ENCODE results near the gene TMEM181. TPM values are rescaled to one million over a fixed set of nuclear protein-coding genes. Genes with fewer than 3 reads are reported as not detected.

The TMEM181 gene, protein sequence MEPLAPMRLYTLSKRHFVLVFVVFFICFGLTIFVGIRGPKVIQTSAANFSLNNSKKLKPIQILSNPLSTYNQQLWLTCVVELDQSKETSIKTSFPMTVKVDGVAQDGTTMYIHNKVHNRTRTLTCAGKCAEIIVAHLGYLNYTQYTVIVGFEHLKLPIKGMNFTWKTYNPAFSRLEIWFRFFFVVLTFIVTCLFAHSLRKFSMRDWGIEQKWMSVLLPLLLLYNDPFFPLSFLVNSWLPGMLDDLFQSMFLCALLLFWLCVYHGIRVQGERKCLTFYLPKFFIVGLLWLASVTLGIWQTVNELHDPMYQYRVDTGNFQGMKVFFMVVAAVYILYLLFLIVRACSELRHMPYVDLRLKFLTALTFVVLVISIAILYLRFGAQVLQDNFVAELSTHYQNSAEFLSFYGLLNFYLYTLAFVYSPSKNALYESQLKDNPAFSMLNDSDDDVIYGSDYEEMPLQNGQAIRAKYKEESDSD
- total RNA-seq (18.5 and 21.0 TPM in 2 replicates), polyA plus RNA-seq (17.9 and 25.0 TPM in 2 replicates)

- H3K27ac ChIP-seq = peak within 1 kb of the TSS; percentile 92
- no peaks in the 10 kb centered on the region for H3K27me3 ChIP-seq
- peak; percentile 90 to 93 for DNase-seq (ENCODE audit: low read depth in 1 of 2, low spot score in 1 of 2)
- no peaks in the 10 kb centered on the region for H3K36me3 ChIP-seq
- no peaks in the 10 kb centered on the region for H3K9me3 ChIP-seq (ENCODE audit: low read depth)
- H3K4me1 ChIP-seq (ENCODE audit: low read depth) = peaks cover 22% of the 10 kb centered on the region
- peak within 1 kb of the TSS; percentile 98 for H3K4me3 ChIP-seq
- no peak for TF ChIP-seq CTCF (IDR thresholded peaks at IDR 0.05; ENCODE audit: low read depth, low read length)
These were observed at the start of gene TMEM181 for GRCh38 chr6:158559895-158560835. TSS of gene TMEM181 (plus strand) at chr6:158560091. CDS start at chr6:158560225, 134 bp downstream.

- H3K36me3 ChIP-seq = no peaks in the 10 kb centered on the region
- H3K27me3 ChIP-seq = no peaks in the 10 kb centered on the region
- peak overlapping the region; percentile 48 for H3K27ac ChIP-seq
- no peak overlapping the region for H3K4me3 ChIP-seq
- no peak for DNase-seq (ENCODE audit: low read depth in 1 of 2, low spot score in 1 of 2)
- no peaks in the 10 kb centered on the region for H3K4me1 ChIP-seq (ENCODE audit: low read depth)
- no peak for TF ChIP-seq CTCF (IDR thresholded peaks at IDR 0.05; ENCODE audit: low read depth, low read length)
- H3K9me3 ChIP-seq (ENCODE audit: low read depth) = no peaks in the 10 kb centered on the region
These were observed 47.1 kb upstream of the TMEM181 start for GRCh38 chr6:158512809-158513208.

DNA sequence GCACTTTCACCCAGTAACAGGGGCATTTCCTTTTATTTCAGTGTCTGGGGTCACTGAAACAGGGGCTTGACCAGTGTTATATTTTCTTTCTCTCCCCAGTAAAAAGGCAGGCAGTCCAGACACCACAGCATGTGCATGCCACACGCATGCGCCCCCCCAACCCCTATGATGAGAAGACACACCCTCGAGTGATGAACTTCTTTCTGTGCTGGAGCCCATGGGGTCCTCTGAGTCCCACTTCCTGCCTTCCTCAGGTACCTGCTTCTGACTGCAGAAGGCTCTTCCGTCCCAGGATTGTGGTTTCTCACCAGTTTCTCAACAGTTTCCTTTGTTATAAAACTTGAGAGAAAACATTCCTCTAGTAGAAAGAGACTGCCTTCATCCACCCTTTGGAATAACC lies 45.7 kb upstream of the TMEM181 start:
- no peak overlapping the region for H3K27ac ChIP-seq
- DNase-seq (ENCODE audit: low read depth in 1 of 2, low spot score in 1 of 2) = no peak
- no peaks in the 10 kb centered on the region for H3K4me1 ChIP-seq (ENCODE audit: low read depth)
- TF ChIP-seq CTCF (IDR thresholded peaks at IDR 0.05; ENCODE audit: low read depth, low read length) = no peak
- H3K9me3 ChIP-seq (ENCODE audit: low read depth) = no peaks in the 10 kb centered on the region
- H3K27me3 ChIP-seq = no peaks in the 10 kb centered on the region
- no peak overlapping the region for H3K4me3 ChIP-seq
- no peaks in the 10 kb centered on the region for H3K36me3 ChIP-seq

DNA sequence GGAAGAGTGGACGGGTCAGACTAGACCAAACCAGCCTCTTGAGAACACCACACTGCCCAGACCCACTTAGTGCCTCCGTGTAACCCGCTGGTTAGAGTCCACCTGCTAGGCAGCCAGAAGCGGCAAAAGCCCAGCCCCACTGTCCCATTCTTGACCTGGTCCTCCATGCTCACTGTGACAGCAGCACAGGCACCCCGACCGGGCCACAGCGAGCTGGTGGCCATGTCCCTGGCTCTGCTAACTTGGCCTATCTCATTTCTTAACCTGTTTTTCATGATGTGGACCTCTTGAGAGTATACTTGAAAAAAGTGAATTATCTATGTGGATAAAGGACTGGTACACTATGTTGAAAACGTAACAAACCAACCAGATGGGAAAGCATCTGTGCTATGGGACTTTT lies 44.9 kb upstream of the TMEM181 start:
- H3K9me3 ChIP-seq (ENCODE audit: low read depth) = no peaks in the 10 kb centered on the region
- no peak overlapping the region for H3K27ac ChIP-seq
- H3K4me1 ChIP-seq (ENCODE audit: low read depth) = peaks cover 5% of the 10 kb centered on the region
- no peak for DNase-seq (ENCODE audit: low read depth in 1 of 2, low spot score in 1 of 2)
- no peak overlapping the region for H3K4me3 ChIP-seq
- no peaks in the 10 kb centered on the region for H3K27me3 ChIP-seq
- TF ChIP-seq CTCF (IDR thresholded peaks at IDR 0.05; ENCODE audit: low read depth, low read length) = no peak
- H3K36me3 ChIP-seq = no peaks in the 10 kb centered on the region

GRCh38 chr6:158516098-158516497 lies 43.8 kb upstream of the TMEM181 start:
- DNase-seq (ENCODE audit: low read depth in 1 of 2, low spot score in 1 of 2) = no peak
- no peak overlapping the region for H3K4me3 ChIP-seq
- no peak for TF ChIP-seq CTCF (IDR thresholded peaks at IDR 0.05; ENCODE audit: low read depth, low read length)

More at GRCh38 chr6:158516098-158516497, 43.8 kb upstream of the TMEM181 start:
- H3K27me3 ChIP-seq = no peaks in the 10 kb centered on the region
- no peak overlapping the region for H3K27ac ChIP-seq
- peaks cover 5% of the 10 kb centered on the region for H3K4me1 ChIP-seq (ENCODE audit: low read depth)
- no peaks in the 10 kb centered on the region for H3K36me3 ChIP-seq
- H3K9me3 ChIP-seq (ENCODE audit: low read depth) = no peaks in the 10 kb centered on the region
